GM18951 (cell line): ENCODE data around the gene MAML3.

Experiments used
- POLR2A ChIP-seq: IDR thresholded peaks from 4 replicates; pipeline ENCODE4 v1.6.1; 2011; ENCODE audit warnings: mild to moderate bottlenecking; ENCODE audit not compliant: insufficient read length, insufficient read depth; ENCODE audit errors: extremely low read depth
- in situ Hi-C: fragments of 300-500 bp; cut with MboI; formaldehyde crosslinking; loops from one replicate; pipeline ENCODE4 v1.12.0; 2022; ENCODE audit warnings: low sequenced_read_pairs, mixed read lengths, inconsistent platforms; ENCODE audit not compliant: unreplicated experiment

MAML3 gene

DNA sequence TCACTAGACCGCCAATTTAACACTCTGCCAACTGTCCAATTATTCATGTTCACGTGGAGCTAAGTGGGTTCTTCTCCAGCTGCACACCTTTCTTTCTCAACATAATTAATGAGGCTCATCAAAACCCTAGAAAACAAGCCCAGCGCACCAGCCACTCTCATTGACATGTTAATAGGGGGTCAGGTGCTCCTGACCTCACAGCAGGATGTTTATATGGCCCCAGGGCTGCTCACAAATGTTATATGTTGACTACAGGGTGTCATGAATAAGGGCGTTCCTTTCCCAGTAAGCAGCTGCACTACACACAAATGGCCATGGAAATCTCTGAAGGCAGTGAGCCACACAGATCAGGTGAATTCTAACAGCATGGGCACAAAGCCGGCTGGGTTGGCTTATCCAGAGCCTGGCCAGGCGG, 278.6 kb downstream of the MAML3 start:
- no peak for TF ChIP-seq POLR2A
- in situ Hi-C loops: no loop called here

GRCh38 chr4:139873111-139873860, 280.7 kb downstream of the MAML3 start:
- in situ Hi-C loops: no loop called here
- no peak for TF ChIP-seq POLR2A

DNA sequence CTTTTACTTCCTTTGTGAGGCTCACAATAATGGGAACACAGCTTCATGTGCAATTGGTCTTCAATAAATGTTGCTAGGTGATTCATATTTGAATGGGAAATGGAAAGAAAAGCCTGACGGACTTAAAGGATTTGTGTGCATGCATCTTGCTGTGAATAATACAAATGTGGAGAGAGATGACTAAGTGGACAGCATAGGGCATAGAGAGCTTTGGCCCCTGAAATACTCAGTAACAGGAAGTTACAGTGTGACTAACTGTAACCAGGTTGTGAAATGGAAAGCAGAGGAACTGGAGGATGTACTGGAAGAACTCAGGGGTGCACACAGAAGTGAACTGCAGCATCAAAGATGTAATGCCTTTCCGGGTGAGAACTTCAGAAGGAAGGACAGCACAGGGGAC, 281.7 kb downstream of the MAML3 start:
- in situ Hi-C loops: no loop called here

DNA sequence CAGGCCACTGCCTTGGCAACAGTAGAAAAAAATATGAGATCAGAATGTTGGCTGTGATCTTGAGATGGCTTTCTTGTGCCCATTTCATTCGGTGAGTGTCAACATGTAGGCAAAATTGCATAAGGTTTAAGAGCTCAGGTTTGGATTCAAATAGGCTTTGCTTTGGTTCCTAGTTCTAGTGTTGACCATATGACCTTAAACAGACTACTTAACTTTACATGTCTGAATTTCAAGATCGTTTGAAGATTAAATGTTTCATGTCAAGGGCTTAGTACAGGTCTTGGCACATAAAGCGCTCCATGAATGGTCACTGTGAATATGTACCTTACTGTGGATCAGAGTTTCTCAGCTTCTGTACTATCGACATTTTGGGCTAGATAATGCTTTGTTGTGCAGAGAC, 284.2 kb downstream of the MAML3 start:
- no peak for TF ChIP-seq POLR2A
- in situ Hi-C loops: no loop called here

More for the DNA sequence above, 281.7 kb downstream of the MAML3 start:
- TF ChIP-seq POLR2A: no peak

DNA sequence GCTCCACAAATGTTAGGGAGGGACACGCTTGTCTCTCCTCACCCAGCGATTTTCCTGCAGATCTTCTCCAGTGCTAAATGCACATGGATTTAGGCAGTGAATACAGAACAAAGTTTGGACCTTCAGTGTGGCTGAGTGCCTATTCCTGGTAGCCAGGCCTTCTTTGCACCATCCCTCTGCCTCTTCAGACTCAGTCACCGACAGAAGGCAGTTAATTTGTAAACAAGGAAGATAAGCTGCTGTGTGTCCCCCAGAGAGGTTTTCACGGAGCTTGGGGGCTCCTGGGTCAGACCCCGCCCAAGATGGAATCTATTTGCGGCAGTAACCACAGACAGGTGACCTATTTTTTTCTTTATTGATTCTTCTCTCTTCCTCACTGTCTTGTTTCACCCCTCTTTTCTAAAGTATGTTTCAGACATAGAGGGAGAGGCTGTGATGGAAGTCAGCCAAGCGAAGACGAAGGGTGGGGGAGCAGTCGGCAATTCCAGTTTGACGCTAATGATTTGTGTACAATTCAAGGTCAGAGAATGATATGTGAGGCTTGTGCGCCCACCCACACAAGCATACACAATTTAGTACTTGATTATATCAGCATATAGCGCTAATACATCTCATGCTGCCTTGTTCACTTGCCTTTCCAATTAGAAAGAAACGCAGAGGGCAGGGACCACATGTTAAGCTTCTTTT, 287.6 kb downstream of the MAML3 start:
- no peak for TF ChIP-seq POLR2A
- in situ Hi-C loops: no loop called here

DNA sequence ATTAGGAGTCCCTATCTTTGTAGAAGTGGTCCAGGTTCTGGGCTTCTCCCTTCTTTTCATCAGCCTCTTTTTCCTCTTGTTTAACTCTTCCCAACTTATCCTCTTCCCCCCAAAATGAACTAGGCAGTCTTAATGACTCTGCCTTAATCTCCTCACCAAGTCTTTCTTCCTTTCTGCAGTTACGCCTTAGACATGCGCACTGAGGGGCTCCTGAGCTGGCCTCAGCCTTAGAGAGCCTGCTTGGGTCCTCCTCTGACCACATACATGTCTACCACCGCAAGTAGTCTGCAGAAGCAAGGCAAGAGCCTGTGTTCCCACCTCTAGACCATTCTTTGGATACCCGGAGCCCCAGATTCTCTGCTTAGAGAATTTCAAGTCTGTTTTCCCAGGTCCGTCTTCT, 288.4 kb downstream of the MAML3 start:
- in situ Hi-C loops: no loop called here

DNA sequence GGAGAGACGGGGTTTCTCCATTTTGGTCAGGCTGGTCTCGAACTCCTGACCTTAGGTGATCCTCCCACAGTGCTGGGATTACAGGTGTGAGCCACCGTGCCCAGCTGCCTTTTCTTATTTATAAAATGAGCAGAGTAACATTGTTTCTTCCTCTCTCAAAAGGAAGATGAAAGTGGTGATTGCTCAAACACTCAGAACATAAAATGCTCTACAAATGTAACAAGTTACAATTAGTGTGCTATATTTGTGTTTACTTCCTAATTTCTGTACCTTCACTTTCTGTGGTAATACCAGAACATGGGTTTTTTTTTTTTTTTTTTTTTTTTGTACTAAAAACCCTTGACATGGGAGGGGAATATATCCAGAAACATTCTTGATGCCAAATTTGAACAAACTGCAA, 290.5 kb downstream of the MAML3 start:
- no peak for TF ChIP-seq POLR2A
- in situ Hi-C loops: no loop called here

More for the DNA sequence above, 288.4 kb downstream of the MAML3 start:
- TF ChIP-seq POLR2A: no peak

GRCh38 chr4:139861471-139861870, 292.5 kb downstream of the MAML3 start:
- in situ Hi-C loops: no loop called here
- TF ChIP-seq POLR2A: no peak

GRCh38 chr4:139860435-139861024, 293.5 kb downstream of the MAML3 start:
- in situ Hi-C loops: no loop called here

DNA sequence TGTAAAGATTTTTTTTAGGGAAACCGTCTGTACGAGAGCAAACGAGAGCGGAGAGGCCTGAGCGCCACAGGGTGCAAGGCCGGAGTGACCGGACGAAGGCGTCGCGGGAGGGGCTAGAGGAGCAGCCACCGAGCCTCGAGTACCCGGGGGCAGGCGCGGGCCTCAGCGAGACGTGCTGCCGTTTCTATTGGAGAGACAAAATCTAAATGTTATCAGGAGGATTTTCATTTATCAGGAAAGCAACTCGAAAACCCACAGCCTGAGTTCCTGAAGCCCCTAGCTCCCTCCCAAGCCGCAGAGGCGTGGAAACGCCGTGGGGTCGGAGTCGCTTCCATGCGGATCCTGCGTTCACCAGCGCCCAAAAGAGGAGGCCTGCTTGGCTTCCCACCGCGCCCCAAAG, 294.1 kb downstream of the MAML3 start:
- in situ Hi-C loops: no loop called here
- no peak for TF ChIP-seq POLR2A

More at GRCh38 chr4:139860435-139861024, 293.5 kb downstream of the MAML3 start:
- no peak for TF ChIP-seq POLR2A

GRCh38 chr4:139858436-139859205, 295.4 kb downstream of the MAML3 start:
- TF ChIP-seq POLR2A: no peak
- in situ Hi-C loops: no loop called here

DNA sequence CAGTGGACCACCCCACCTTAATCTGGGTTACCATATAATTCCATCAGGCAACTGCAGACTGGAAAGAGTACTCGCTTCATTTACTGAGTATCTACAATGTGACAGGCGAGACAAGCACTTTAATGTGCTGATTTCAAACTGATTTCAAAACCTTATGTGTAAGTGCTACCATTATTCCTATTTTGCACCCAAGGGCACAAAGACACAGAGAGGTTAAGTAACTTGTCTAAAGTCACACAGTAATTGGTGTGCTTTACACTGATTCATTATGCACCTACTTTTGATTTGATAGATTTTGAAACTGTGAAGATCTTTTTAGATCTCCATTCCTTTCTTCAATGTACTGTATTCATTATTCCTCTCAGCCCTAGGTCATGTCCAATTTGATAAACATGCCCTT, 296.0 kb downstream of the MAML3 start:
- no peak for TF ChIP-seq POLR2A
- in situ Hi-C loops: no loop called here

DNA sequence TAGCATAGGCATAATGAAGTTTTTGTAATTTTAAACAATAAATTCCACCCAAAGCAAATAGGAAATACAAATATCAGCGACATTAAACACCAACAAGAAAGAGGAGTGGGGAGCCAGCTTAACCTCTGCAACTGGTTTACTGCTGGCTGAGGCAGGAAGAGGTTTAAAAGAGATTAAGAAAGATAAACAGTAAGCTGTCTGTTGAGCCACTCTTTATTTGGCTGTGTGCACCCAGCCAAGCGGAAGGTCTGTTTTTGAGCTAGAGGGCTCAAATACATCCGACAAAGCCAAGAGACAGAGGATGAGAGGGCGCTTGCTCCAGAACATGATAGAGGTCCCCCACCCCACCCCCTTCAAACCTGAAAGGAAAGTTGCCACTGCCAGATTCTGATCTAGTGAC, 297.0 kb downstream of the MAML3 start:
- no peak for TF ChIP-seq POLR2A
- in situ Hi-C loops: no loop called here
